ENCODE data around the gene ADAMTS12.

ADAMTS12 gene

DNA sequence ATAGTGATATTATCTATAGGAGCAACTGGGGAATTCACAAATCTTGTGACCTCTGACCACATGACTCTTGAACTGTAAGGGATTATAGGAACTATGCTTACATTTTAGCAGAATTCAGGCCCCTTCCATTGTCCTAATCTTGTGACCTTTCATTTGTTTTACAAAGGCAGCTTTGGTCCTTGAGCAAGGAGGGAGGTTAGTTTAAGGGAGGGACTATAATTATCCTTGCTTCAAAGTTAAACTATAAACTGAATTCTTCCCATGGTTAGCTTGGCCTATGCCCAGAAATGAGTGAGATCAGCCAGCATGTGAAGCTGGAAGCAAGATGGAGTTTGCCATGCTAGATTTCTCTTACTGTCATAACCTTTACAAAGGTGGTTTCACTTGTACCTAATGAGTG is 399.8 kb downstream of the ADAMTS12 start:
- no peak for ATAC-seq
- TF ChIP-seq PATZ1 (CRISPR knock-in tag; IDR thresholded peaks at IDR 0.05; ENCODE audit: borderline replicate concordance) (no peak), BACH2 (CRISPR knock-in tag; IDR thresholded peaks at IDR 0.05; ENCODE audit: borderline replicate concordance) (no peak)

DNA sequence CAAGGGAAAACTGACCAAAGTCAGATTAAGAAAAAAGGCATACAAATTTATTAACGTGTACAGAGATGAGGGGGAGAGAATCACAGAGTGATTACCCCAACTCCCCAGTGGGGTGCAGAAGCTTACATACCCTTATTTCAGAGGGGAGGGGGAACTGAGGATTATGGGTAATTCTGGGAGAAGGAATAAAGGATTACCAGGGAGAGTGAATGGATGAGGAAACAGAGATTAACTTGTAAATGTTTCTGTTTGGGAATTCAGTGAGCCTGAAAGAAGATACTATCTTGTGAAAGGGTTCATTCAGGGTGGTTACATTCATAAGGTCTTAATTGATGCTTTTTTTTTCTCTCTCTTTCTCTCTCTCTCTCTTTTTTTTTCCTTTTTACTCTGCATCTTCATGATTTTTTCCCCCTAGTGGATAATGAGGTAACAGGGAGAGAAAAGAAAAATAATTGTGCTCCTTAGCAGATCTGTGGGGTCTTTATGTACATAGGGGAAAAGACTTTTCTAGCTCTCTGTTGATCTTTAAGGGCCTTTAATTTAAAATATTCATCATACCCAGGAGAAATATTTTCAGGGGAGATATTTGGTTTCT is 401.6 kb downstream of the ADAMTS12 start:
- TF ChIP-seq CREB5 (CRISPR knock-in tag; IDR thresholded peaks at IDR 0.05; ENCODE audit: low read depth) (no peak), BACH2 (CRISPR knock-in tag; IDR thresholded peaks at IDR 0.05; ENCODE audit: borderline replicate concordance) (no peak)
- ATAC-seq, result no peak

- ATAC-seq, result no peak
- no peak for TF ChIP-seq TCF4 (CRISPR knock-in tag; IDR thresholded peaks at IDR 0.05; ENCODE audit: borderline replicate concordance)
- TF ChIP-seq ESRRG (CRISPR knock-in tag; IDR thresholded peaks at IDR 0.05), result no peak
- TF ChIP-seq ZNF565 (CRISPR knock-in tag; conservative IDR thresholded peaks at IDR 0.05; ENCODE audit: low read depth), result no peak
- TF ChIP-seq TSHZ2 (CRISPR knock-in tag; IDR thresholded peaks at IDR 0.05), result no peak
- TF ChIP-seq PATZ1 (CRISPR knock-in tag; IDR thresholded peaks at IDR 0.05; ENCODE audit: borderline replicate concordance), result no peak
- TF ChIP-seq ZNF70 (CRISPR knock-in tag; IDR thresholded peaks at IDR 0.05), result no peak
- TF ChIP-seq RARB (CRISPR knock-in tag; IDR thresholded peaks at IDR 0.05), result no peak
- no peak for TF ChIP-seq SNAI2 (CRISPR knock-in tag; IDR thresholded peaks at IDR 0.05)
- TF ChIP-seq ZFP30 (CRISPR knock-in tag; IDR thresholded peaks at IDR 0.05), result no peak
- no peak for TF ChIP-seq ARNTL (CRISPR knock-in tag; IDR thresholded peaks at IDR 0.05; ENCODE audit: borderline replicate concordance, low read depth)
These were observed 402.2 kb downstream of the ADAMTS12 start for GRCh38 chr5:33489481-33490067.

- no peak for ATAC-seq
- TF ChIP-seq ZNF70 (CRISPR knock-in tag; IDR thresholded peaks at IDR 0.05) (no peak), CSDC2 (CRISPR knock-in tag; IDR thresholded peaks at IDR 0.05) (no peak), CSRNP3 (CRISPR knock-in tag; IDR thresholded peaks at IDR 0.05) (no peak), TSHZ2 (CRISPR knock-in tag; IDR thresholded peaks at IDR 0.05) (no peak), ZFP30 (CRISPR knock-in tag; IDR thresholded peaks at IDR 0.05) (no peak), SNAI2 (CRISPR knock-in tag; IDR thresholded peaks at IDR 0.05) (no peak), OSR1 (CRISPR knock-in tag; IDR thresholded peaks at IDR 0.05) (no peak), ZC3H10 (CRISPR knock-in tag; IDR thresholded peaks at IDR 0.05) (no peak), BACH2 (CRISPR knock-in tag; IDR thresholded peaks at IDR 0.05; ENCODE audit: borderline replicate concordance) (no peak)
These were observed 403.0 kb downstream of the ADAMTS12 start for GRCh38 chr5:33488558-33489355.

Measured in SK-N-SH treated with all-trans-retinoic acid at 6 μM for 48 hours (cell line).